ENCODE results near the gene CRHR1. TPM values are rescaled to one million over a fixed set of nuclear protein-coding genes. Genes with fewer than 3 reads are reported as not detected.

Gene CRHR1
- polyA plus RNA-seq, 1 of the 3 experiments (the other 2 are of a cell fraction): 0.13 TPM

DNA sequence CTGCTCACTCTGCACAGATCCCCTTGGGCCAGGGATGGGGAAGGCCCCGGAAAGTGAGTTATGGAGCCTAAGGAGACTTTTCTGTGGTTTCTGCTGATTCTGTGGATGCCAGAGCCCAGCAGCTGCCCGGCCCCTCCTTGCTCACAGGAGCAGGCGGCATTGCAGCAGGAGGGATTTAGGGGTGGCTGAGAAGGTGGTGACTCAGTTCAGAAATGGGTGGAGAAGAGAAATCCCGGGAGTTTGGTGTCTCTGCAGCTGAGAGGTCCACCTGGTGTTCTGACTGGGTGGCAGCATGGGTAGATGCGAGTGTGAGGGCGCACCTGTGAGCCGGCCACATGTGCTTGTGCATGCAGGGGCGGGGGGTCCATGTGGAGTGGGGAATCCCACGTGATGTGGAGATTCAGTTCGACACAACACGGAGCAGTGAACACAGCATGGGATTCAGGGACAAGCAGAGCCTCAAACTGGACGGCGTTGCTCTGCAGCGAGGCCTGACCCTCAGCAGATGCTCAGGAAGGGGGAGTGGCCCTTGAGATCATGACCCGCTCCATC is 44.5 kb downstream of the CRHR1 start:
- Histone ChIP-seq H3K9me2 (no peaks in the 10 kb centered on the region), H3K4me3 (ENCODE audit: low read depth in 2 of 2, low read length in 1 of 2) (no peak overlapping the region; a peak in 1 of 4 replicates), H3K79me2 (ENCODE audit: insufficient read depth) (no peaks in the 10 kb centered on the region), H3K4me1 (ENCODE audit: control insufficient read depth in 1 of 2, insufficient read depth in 2 of 2, low read depth in 1 of 2, low read length in 1 of 2) (peaks cover 0 to 62% of the 10 kb centered on the region in 2 experiments; a peak in 3 of 4 replicates), H3K27ac (ENCODE audit: low read depth in 2 of 2, low read length in 1 of 2) (peak overlapping the region in 1 of 2 experiments; percentile 94; a peak in 2 of 4 replicates), H3K36me3 (replicated peaks in 1 of 2; ENCODE audit: control insufficient read depth in 1 of 2, insufficient read depth in 2 of 2, low read length in 1 of 2) (no peaks in the 10 kb centered on the region), H3F3A (replicated peaks; ENCODE audit: insufficient read depth) (no peaks in the 10 kb centered on the region), H3K9ac (no peak overlapping the region), H3K27me3 (ENCODE audit: insufficient read depth) (no peaks in the 10 kb centered on the region), H3K9me3 (no peaks in the 10 kb centered on the region), H4K20me1 (ENCODE audit: insufficient read depth) (no peaks in the 10 kb centered on the region), H3K4me2 (no peak overlapping the region), H2AFZ (ENCODE audit: low read depth) (no peak overlapping the region)
- ChIA-PET CTCF (interaction anchor here (1.1 to 18.6 kb wide), 7 partner anchors 12 to 603 kb away, joined by 3 to 327 read pairs (median 21); partner anchors contain the start of genes CRHR1 and SPPL2C), POLR2A (interaction anchor here (1.3 kb wide), 1 partner anchor 23 kb away, joined by 3 read pairs; no protein-coding TSS in a partner anchor)
- WGBS (ENCODE audit: low lambda C conversion rate): 56% methylated on average over 14 of the region's 15 CpGs
- TF ChIP-seq YY1 (IDR thresholded peaks at IDR 0.05; ENCODE audit: low read depth) (no peak), RAD21 (IDR thresholded peaks at IDR 0.05; ENCODE audit: low read length) (peak; percentile 15; the same call in 1 of the 2 replicates), RCOR1 (IDR thresholded peaks at IDR 0.05; ENCODE audit: low read length) (0 out of 2 replicates have a peak, but pooled peaks have one; percentile 4), SMC3 (IDR thresholded peaks at IDR 0.05; ENCODE audit: low read depth, low read length) (0 out of 2 replicates have a peak, but pooled peaks have one; percentile 11)
- DNase-seq: peak; percentile 74

DNA sequence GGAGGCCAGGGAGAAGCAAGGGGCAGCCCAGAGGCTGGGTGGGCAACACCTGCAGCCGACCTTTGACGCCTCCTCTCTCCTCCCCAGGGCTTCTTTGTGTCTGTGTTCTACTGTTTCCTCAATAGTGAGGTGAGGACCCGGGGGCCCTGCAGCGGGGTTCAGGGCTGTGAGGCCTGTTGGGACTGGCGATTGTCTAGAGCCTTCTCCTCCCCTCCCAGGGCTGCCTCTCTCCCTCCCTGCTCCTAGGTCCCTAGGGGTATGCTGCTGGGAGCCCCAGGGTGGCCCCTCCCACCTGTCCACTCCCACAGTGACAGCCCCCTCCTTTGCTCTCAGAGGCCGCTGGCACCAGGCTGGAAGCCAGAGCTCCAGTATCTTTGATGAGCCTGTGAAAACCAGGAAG is 49.8 kb downstream of the CRHR1 start:
- H3K36me3 ChIP-seq (replicated peaks in 1 of 2; ENCODE audit: control insufficient read depth in 1 of 2, insufficient read depth in 2 of 2, low read length in 1 of 2): no peaks in the 10 kb centered on the region
- no peak overlapping the region for H3K4me3 ChIP-seq (ENCODE audit: low read depth in 2 of 2, low read length in 1 of 2)
- H3K79me2 ChIP-seq (ENCODE audit: insufficient read depth): no peaks in the 10 kb centered on the region
- H3K27ac ChIP-seq (ENCODE audit: low read depth in 2 of 2, low read length in 1 of 2): no peak overlapping the region
- DNase-seq: no peak
- no peak overlapping the region for H2AFZ ChIP-seq (ENCODE audit: low read depth)
- no peaks in the 10 kb centered on the region for H4K20me1 ChIP-seq (ENCODE audit: insufficient read depth)
- no peak overlapping the region for H3K9ac ChIP-seq
- H3F3A ChIP-seq (replicated peaks; ENCODE audit: insufficient read depth): no peaks in the 10 kb centered on the region
- peaks cover 0 to 11% of the 10 kb centered on the region in 2 experiments; a peak in 1 of 4 replicates for H3K4me1 ChIP-seq (ENCODE audit: control insufficient read depth in 1 of 2, insufficient read depth in 2 of 2, low read depth in 1 of 2, low read length in 1 of 2)
- TF ChIP-seq RAD21 (IDR thresholded peaks at IDR 0.05; ENCODE audit: low read length) (no peak), TCF12 (IDR thresholded peaks at IDR 0.05) (no peak), TEAD4 (IDR thresholded peaks at IDR 0.05; ENCODE audit: borderline replicate concordance, insufficient read depth) (no peak), GATA2 (CRISPR knock-in tag; IDR thresholded peaks at IDR 0.05) (no peak), NFIC (IDR thresholded peaks at IDR 0.05; ENCODE audit: borderline replicate concordance) (no peak), FOSL2 (IDR thresholded peaks at IDR 0.05; ENCODE audit: borderline replicate concordance, low read depth) (no peak), RCOR1 (IDR thresholded peaks at IDR 0.05; ENCODE audit: low read length) (no peak), YY1 (IDR thresholded peaks at IDR 0.05; ENCODE audit: low read depth) (no peak), RXRA (IDR thresholded peaks at IDR 0.05; ENCODE audit: borderline replicate concordance, low read depth) (no peak), MEF2A (IDR thresholded peaks at IDR 0.05; ENCODE audit: borderline replicate concordance, low read depth) (no peak), RFX5 (IDR thresholded peaks at IDR 0.05; ENCODE audit: low read length) (no peak), CHD2 (IDR thresholded peaks at IDR 0.05; ENCODE audit: low read length, partially characterized antibody) (no peak), SMC3 (IDR thresholded peaks at IDR 0.05; ENCODE audit: low read depth, low read length) (no peak), ELF1 (IDR thresholded peaks at IDR 0.05) (no peak), GABPA (IDR thresholded peaks at IDR 0.05; ENCODE audit: low read depth) (no peak), POLR2AphosphoS5 (IDR thresholded peaks at IDR 0.05; ENCODE audit: low read depth, low read length) (no peak)
- TF ChIP-seq, protein P1, sequence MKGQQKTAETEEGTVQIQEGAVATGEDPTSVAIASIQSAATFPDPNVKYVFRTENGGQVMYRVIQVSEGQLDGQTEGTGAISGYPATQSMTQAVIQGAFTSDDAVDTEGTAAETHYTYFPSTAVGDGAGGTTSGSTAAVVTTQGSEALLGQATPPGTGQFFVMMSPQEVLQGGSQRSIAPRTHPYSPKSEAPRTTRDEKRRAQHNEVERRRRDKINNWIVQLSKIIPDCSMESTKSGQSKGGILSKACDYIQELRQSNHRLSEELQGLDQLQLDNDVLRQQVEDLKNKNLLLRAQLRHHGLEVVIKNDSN (IDR thresholded peaks at IDR 0.05; ENCODE audit: borderline replicate concordance, low read depth): no peak
- TF ChIP-seq, protein P2, sequence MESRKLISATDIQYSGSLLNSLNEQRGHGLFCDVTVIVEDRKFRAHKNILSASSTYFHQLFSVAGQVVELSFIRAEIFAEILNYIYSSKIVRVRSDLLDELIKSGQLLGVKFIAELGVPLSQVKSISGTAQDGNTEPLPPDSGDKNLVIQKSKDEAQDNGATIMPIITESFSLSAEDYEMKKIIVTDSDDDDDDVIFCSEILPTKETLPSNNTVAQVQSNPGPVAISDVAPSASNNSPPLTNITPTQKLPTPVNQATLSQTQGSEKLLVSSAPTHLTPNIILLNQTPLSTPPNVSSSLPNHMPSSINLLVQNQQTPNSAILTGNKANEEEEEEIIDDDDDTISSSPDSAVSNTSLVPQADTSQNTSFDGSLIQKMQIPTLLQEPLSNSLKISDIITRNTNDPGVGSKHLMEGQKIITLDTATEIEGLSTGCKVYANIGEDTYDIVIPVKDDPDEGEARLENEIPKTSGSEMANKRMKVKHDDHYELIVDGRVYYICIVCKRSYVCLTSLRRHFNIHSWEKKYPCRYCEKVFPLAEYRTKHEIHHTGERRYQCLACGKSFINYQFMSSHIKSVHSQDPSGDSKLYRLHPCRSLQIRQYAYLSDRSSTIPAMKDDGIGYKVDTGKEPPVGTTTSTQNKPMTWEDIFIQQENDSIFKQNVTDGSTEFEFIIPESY (IDR thresholded peaks at IDR 0.05; ENCODE audit: borderline replicate concordance, low read depth): no peak
- TF ChIP-seq, protein P3, sequence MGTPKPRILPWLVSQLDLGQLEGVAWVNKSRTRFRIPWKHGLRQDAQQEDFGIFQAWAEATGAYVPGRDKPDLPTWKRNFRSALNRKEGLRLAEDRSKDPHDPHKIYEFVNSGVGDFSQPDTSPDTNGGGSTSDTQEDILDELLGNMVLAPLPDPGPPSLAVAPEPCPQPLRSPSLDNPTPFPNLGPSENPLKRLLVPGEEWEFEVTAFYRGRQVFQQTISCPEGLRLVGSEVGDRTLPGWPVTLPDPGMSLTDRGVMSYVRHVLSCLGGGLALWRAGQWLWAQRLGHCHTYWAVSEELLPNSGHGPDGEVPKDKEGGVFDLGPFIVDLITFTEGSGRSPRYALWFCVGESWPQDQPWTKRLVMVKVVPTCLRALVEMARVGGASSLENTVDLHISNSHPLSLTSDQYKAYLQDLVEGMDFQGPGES (IDR thresholded peaks at IDR 0.05; ENCODE audit: low read depth, low read length): no peak
- TF ChIP-seq, protein P4, sequence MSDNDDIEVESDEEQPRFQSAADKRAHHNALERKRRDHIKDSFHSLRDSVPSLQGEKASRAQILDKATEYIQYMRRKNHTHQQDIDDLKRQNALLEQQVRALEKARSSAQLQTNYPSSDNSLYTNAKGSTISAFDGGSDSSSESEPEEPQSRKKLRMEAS (IDR thresholded peaks at IDR 0.05; ENCODE audit: low read depth): no peak
- H3K27me3 ChIP-seq (ENCODE audit: insufficient read depth): peaks cover 11% of the 10 kb centered on the region; the same call in 1 of the 2 replicates
- ChIA-PET POLR2A (no interaction called here), CTCF (interaction anchor here (1.1 to 18.6 kb wide), 6 partner anchors 11 to 193 kb away, joined by 4 to 327 read pairs (median 86); partner anchors contain the start of genes CRHR1 and SPPL2C)
- H3K9me3 ChIP-seq: no peaks in the 10 kb centered on the region
- 68% methylated on average over 6 of the region's 6 CpGs for WGBS (ENCODE audit: low lambda C conversion rate)
- no peak overlapping the region for H3K4me2 ChIP-seq
- no peaks in the 10 kb centered on the region for H3K9me2 ChIP-seq

Measured in SK-N-SH (cell line).